Activated B cell treated with CpG ODN at 0.5 μM for 24 hours (primary cell): ENCODE data around the gene GPR183. TPM values are rescaled to one million over a fixed set of nuclear protein-coding genes. Genes with fewer than 3 reads are reported as not detected.

Source experiments
- ATAC-seq: fragments of 200-7000 bp; cut with Tn5 transposase; one replicate; pipeline ENCODE4 v1.10.0; 2021; ENCODE audit warnings: low read depth, mild to moderate bottlenecking, moderate library complexity
- CTCF ChIA-PET: fragments of 350-600 bp; sonication (Branson Sonifier 250); formaldehyde crosslinking; loops from one replicate; lab custom pipeline; 2021; ENCODE audit warnings: antibody characterized with exemption; lab: Charles Lee
- POLR2A ChIA-PET: fragments of 350-600 bp; sonication (Branson Sonifier 250); formaldehyde crosslinking; loops from one replicate; lab custom pipeline; 2021; ENCODE audit warnings: antibody characterized with exemption; lab: Charles Lee
- DNase-seq: peaks from one replicate; pipeline ENCODE4 v3.0.0; 2022
- H3K27ac Mint-ChIP-seq: one replicate; pipeline ENCODE4 v1.8.0; 2020; ENCODE audit warnings: mixed read lengths
- H3K27me3 Mint-ChIP-seq: one replicate; pipeline ENCODE4 v1.8.0; 2021; ENCODE audit warnings: mixed read lengths
- H3K36me3 Mint-ChIP-seq: one replicate; pipeline ENCODE4 v1.8.0; 2021; ENCODE audit warnings: low read depth, mixed read lengths
- H3K4me1 Mint-ChIP-seq: one replicate; pipeline ENCODE4 v1.8.0; 2021; ENCODE audit warnings: mixed read lengths
- H3K4me3 Mint-ChIP-seq: one replicate; pipeline ENCODE4 v1.8.0; 2020; ENCODE audit warnings: mild to moderate bottlenecking, mixed read lengths
- H3K9me3 Mint-ChIP-seq: one replicate; pipeline ENCODE4 v1.8.0; 2020; ENCODE audit warnings: mixed read lengths
- CTCF ChIP-seq: fragments of 200-600 bp; IDR thresholded peaks from one replicate; pipeline ENCODE4 v1.8.0; 2022; ENCODE audit warnings: antibody characterized with exemption, mild to moderate bottlenecking
- intact Hi-C: fragments of 100-400 bp; cut with micrococcal nuclease; formaldehyde crosslinking; loops from one replicate; pipeline ENCODE4 v1.15.1; 2024
- total RNA-seq: library from RNA; stranded (reverse); gene quantifications from 2 replicates; pipeline ENCODE4 v1.2.3, GENCODE V29; 2022

The GPR183 gene
- total RNA-seq, 1 donor from 2014 or later = 84.5 TPM

- intact Hi-C loops = loop anchor here (1.0 kb wide), 2 partner anchors 32 to 80 kb away; no protein-coding TSS in a partner anchor
- CTCF ChIA-PET = interaction anchor here (1.5 to 2.8 kb wide), 3 partner anchors 21 to 84 kb away, joined by 4 to 10 read pairs (median 7); no protein-coding TSS in a partner anchor
- no peak for TF ChIP-seq CTCF
- H3K27me3 Mint-ChIP-seq = no peaks in the 10 kb centered on the region
- DNase-seq (no peak), ATAC-seq (peak; percentile 49)
- POLR2A ChIA-PET = interaction anchor here (0.9 to 3.7 kb wide), 9 partner anchors 16 to 72 kb away, joined by 3 to 49 read pairs (median 5); partner anchors contain the start of gene GPR183
- peaks cover 89% of the 10 kb centered on the region for H3K4me1 Mint-ChIP-seq
- H3K36me3 Mint-ChIP-seq = peaks cover 45% of the 10 kb centered on the region
- peak overlapping the region; percentile 94 for H3K27ac Mint-ChIP-seq
- H3K4me3 Mint-ChIP-seq = peak overlapping the region; percentile 58
- no peaks in the 10 kb centered on the region for H3K9me3 Mint-ChIP-seq
Observed at GRCh38 chr13:99354371-99354951, 47.3 kb upstream of the GPR183 start.

- POLR2A ChIA-PET = interaction anchor here (0.6 to 3.7 kb wide), 9 partner anchors 9 to 72 kb away, joined by 3 to 49 read pairs (median 5); partner anchors contain the start of gene GPR183
- Mint-ChIP-seq H3K27me3 (no peaks in the 10 kb centered on the region), H3K27ac (peak overlapping the region; percentile 94), H3K4me1 (peaks cover 87% of the 10 kb centered on the region), H3K4me3 (no peak overlapping the region), H3K9me3 (no peaks in the 10 kb centered on the region), H3K36me3 (peaks cover 49% of the 10 kb centered on the region)
- DNase-seq (no peak), ATAC-seq (no peak)
- no peak for TF ChIP-seq CTCF
- CTCF ChIA-PET = interaction anchor here (1.0 to 2.8 kb wide), 4 partner anchors 21 to 83 kb away, joined by 3 to 10 read pairs (median 6); partner anchors contain the start of gene GPR183
- intact Hi-C loops = loop anchor here (1.0 kb wide), 2 partner anchors 32 to 80 kb away; no protein-coding TSS in a partner anchor
Observed at GRCh38 chr13:99353836-99354235, 46.6 kb upstream of the GPR183 start.

- ChIA-PET POLR2A (interaction anchor here (0.9 to 3.7 kb wide), 7 partner anchors 13 to 153 kb away, joined by 3 to 49 read pairs (median 4); partner anchors contain the start of gene GPR183), CTCF (interaction anchor here (0.6 to 2.8 kb wide), 5 partner anchors 13 to 83 kb away, joined by 3 to 10 read pairs (median 3); partner anchors contain the start of gene GPR183)
- Mint-ChIP-seq H3K4me1 (peaks cover 89% of the 10 kb centered on the region), H3K27ac (peak overlapping the region; percentile 94), H3K27me3 (no peaks in the 10 kb centered on the region), H3K9me3 (no peaks in the 10 kb centered on the region), H3K4me3 (no peak overlapping the region), H3K36me3 (peaks cover 50% of the 10 kb centered on the region)
- ATAC-seq (no peak), DNase-seq (no peak)
- intact Hi-C loops = no loop called here
- no peak for TF ChIP-seq CTCF
Observed at GRCh38 chr13:99353246-99353600, 46.0 kb upstream of the GPR183 start.

- ATAC-seq = no peak
- no peak for TF ChIP-seq CTCF
- Mint-ChIP-seq H3K36me3 (peaks cover 50% of the 10 kb centered on the region), H3K9me3 (no peaks in the 10 kb centered on the region), H3K27me3 (no peaks in the 10 kb centered on the region), H3K4me1 (peaks cover 89% of the 10 kb centered on the region), H3K4me3 (peak overlapping the region; percentile 26), H3K27ac (peak overlapping the region; percentile 71)
- DNase-seq = no peak
- ChIA-PET POLR2A (interaction anchor here (0.9 to 3.7 kb wide), 15 partner anchors 8 to 153 kb away, joined by 3 to 49 read pairs (median 4); partner anchors contain the start of genes GPR183 and UBAC2), CTCF (interaction anchor here (0.6 to 2.8 kb wide), 8 partner anchors 12 to 84 kb away, joined by 3 to 10 read pairs (median 4); no protein-coding TSS in a partner anchor)
- intact Hi-C loops = no loop called here
Observed at GRCh38 chr13:99352351-99353245, 45.4 kb upstream of the GPR183 start.
